ENCODE results near the gene DDIT4.

DNA sequence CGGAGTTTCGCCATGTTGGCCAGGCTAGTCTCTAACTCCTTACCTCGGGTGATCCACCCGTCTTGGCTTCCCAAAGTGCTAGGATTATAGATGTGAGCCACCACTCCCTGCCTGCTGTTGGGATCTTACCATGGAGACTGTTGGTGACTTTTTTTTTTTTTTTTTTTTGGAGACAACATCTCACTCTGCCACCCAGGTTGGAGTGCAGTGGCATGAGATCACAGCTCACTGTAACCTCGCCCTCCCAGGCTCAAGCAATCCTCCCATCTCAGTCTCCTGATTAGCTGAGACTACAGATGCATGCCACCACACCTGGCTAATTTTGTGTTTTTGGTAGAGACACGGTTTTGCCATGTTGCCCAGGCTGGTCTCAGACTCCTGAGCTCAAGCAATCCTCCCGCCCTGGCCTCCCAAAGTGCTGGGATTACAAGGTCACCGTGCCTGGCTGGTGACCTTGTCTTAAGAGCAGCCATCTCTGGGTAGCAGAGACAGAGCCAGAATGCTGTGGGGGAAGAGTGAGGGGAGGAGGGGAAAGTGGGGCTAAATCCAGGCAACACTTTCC is 32.0 kb upstream of the DDIT4 start:
- TF ChIP-seq, protein P1, sequence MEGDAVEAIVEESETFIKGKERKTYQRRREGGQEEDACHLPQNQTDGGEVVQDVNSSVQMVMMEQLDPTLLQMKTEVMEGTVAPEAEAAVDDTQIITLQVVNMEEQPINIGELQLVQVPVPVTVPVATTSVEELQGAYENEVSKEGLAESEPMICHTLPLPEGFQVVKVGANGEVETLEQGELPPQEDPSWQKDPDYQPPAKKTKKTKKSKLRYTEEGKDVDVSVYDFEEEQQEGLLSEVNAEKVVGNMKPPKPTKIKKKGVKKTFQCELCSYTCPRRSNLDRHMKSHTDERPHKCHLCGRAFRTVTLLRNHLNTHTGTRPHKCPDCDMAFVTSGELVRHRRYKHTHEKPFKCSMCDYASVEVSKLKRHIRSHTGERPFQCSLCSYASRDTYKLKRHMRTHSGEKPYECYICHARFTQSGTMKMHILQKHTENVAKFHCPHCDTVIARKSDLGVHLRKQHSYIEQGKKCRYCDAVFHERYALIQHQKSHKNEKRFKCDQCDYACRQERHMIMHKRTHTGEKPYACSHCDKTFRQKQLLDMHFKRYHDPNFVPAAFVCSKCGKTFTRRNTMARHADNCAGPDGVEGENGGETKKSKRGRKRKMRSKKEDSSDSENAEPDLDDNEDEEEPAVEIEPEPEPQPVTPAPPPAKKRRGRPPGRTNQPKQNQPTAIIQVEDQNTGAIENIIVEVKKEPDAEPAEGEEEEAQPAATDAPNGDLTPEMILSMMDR (IDR thresholded peaks at IDR 0.05), result no peak
- TF ChIP-seq POLR2A (IDR thresholded peaks at IDR 0.05), result no peak
